Karpas-422 (cell line): ENCODE data around the gene PAQR8. TPM values are rescaled to one million over a fixed set of nuclear protein-coding genes. Genes with fewer than 3 reads are reported as not detected.
"Not testable (repeated sequence)": the region's sequence is repeated elsewhere in the genome, so short reads cannot be mapped to it uniquely, and the experiment has no call there.

Source experiments
- DNase-seq: peaks from one replicate; pipeline ENCODE4 v3.0.0-alpha.2; 2015
- H2AFZ ChIP-seq: fragments of 200-600 bp; sonication (generic); 2 replicates; pipeline ENCODE4 v1.6.1; 2014; ENCODE audit warnings: antibody characterized with exemption, low read length, mixed read lengths
- H3K27ac ChIP-seq: fragments of 200-600 bp; sonication (generic); 2 replicates; pipeline ENCODE4 v1.5.1; 2014; ENCODE audit warnings: mild to moderate bottlenecking, low read length, moderate library complexity
- H3K27me3 ChIP-seq: fragments of 200-600 bp; sonication (generic); 2 replicates; pipeline ENCODE4 v1.6.1; 2014; ENCODE audit warnings: low read length, mixed read lengths
- H3K36me3 ChIP-seq: fragments of 200-600 bp; sonication (generic); 2 replicates; pipeline ENCODE4 v1.6.1; 2014; ENCODE audit warnings: low read length, mixed read lengths; ENCODE audit not compliant: insufficient read depth
- H3K4me1 ChIP-seq: fragments of 200-600 bp; sonication (generic); 2 replicates; pipeline ENCODE4 v1.6.1; 2014; ENCODE audit warnings: mild to moderate bottlenecking, low read length, mixed read lengths
- H3K4me2 ChIP-seq: fragments of 200-600 bp; sonication (generic); 2 replicates; pipeline ENCODE4 v1.6.1; 2014; ENCODE audit warnings: low read length, low read depth, mild to moderate bottlenecking; ENCODE audit not compliant: poor library complexity, severe bottlenecking
- H3K4me3 ChIP-seq: fragments of 200-600 bp; sonication (generic); 2 replicates; pipeline ENCODE4 v1.5.1; 2014; ENCODE audit warnings: mild to moderate bottlenecking, antibody characterized with exemption, low read length, mixed read lengths
- H3K79me2 ChIP-seq: fragments of 200-600 bp; sonication (generic); 2 replicates; pipeline ENCODE4 v1.6.1; 2014; ENCODE audit warnings: mild to moderate bottlenecking, low read length, mixed read lengths
- H3K9ac ChIP-seq: fragments of 200-600 bp; sonication (generic); 2 replicates; pipeline ENCODE4 v1.6.0; 2014; ENCODE audit warnings: low read length
- H3K9me2 ChIP-seq: fragments of 200-600 bp; sonication (generic), shearing (Covaris generic); replicated peaks from 2 replicates; pipeline ENCODE4 v1.6.0; 2014; ENCODE audit warnings: mild to moderate bottlenecking, low read length, moderate library complexity; ENCODE audit not compliant: insufficient read depth
- H3K9me3 ChIP-seq: fragments of 300-700, 200-600 bp; sonication (generic); 2 replicates; pipeline ENCODE4 v1.6.1; 2014; ENCODE audit warnings: low read length, mixed read lengths
- H4K20me1 ChIP-seq: fragments of 200-600 bp; sonication (generic); 2 replicates; pipeline ENCODE4 v1.6.1; 2014; ENCODE audit warnings: mild to moderate bottlenecking, antibody characterized with exemption, low read length, low read depth; ENCODE audit not compliant: insufficient read depth
- total RNA-seq: library from RNA; depleted of rRNA; stranded (reverse); fragments of >200 nt; shearing (Covaris generic); gene quantifications from 2 replicates; pipeline ENCODE4 v1.2.3, GENCODE V29; 2014; ENCODE audit warnings: low replicate concordance

Gene PAQR8
- total RNA-seq, 1 experiment from 2014 or later, result 1.2 TPM

GRCh38 chr6:52375780-52376556 is 14.0 kb downstream of the PAQR8 start:
- Histone ChIP-seq H3K9me2 (no peaks in the 10 kb centered on the region), H3K4me3 (no peak overlapping the region), H3K27me3 (no peaks in the 10 kb centered on the region), H3K36me3 (no peaks in the 10 kb centered on the region), H4K20me1 (no peaks in the 10 kb centered on the region), H2AFZ (no peak overlapping the region), H3K4me1 (no peaks in the 10 kb centered on the region), H3K4me2 (no peak overlapping the region), H3K27ac (no peak overlapping the region), H3K9ac (no peak overlapping the region), H3K9me3 (no peaks in the 10 kb centered on the region), H3K79me2 (no peaks in the 10 kb centered on the region)
- DNase-seq, result no peak

GRCh38 chr6:52376763-52377162 is 14.8 kb downstream of the PAQR8 start:
- Histone ChIP-seq H3K9me3 (no peaks in the 10 kb centered on the region), H3K79me2 (no peaks in the 10 kb centered on the region), H3K9me2 (no peaks in the 10 kb centered on the region), H3K36me3 (no peaks in the 10 kb centered on the region), H3K27ac (no peak overlapping the region), H3K4me3 (no peak overlapping the region), H3K9ac (no peak overlapping the region), H2AFZ (no peak overlapping the region), H3K4me1 (no peaks in the 10 kb centered on the region), H4K20me1 (no peaks in the 10 kb centered on the region), H3K4me2 (no peak overlapping the region), H3K27me3 (no peaks in the 10 kb centered on the region)
- DNase-seq, result no peak

DNA sequence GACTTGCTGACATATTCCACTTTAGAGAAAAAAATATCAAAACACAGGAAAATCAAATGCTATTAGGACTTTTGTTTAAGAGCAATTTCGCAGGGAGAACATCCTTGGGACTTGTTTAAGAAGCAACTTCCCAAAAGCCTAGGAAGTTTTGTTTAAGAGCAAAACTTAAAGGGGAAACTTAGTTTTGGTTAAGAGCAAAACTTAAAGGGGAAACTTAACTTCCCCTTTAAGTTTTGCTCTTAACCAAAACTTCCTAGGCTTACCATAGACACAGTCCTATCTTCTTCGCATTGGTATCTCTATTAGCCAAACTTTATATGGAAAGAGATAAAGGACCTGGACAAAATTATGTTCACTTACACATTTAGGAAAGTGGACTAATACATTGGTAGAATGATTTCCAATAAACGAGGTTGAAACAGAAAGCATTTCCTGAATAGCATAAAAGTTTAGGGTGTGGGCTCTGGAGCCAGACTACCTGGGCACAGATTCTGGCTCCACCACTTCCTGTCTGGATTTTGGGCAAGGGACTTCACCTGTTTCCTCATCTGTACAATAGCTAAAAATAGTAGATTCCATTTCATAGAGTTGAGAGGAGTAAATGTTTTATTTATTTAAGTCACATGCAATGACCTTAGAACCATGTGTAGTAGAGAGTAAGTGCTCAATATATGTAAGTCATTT is 15.7 kb downstream of the PAQR8 start:
- no peaks in the 10 kb centered on the region for H3K9me3 ChIP-seq
- no peak overlapping the region for H3K9ac ChIP-seq
- H3K9me2 ChIP-seq, result no peaks in the 10 kb centered on the region
- H3K4me3 ChIP-seq, result no peak overlapping the region
- H4K20me1 ChIP-seq, result no peaks in the 10 kb centered on the region
- H2AFZ ChIP-seq, result no peak overlapping the region
- H3K4me1 ChIP-seq, result no peaks in the 10 kb centered on the region
- H3K36me3 ChIP-seq, result no peaks in the 10 kb centered on the region
- H3K27me3 ChIP-seq, result no peaks in the 10 kb centered on the region
- no peak overlapping the region for H3K27ac ChIP-seq
- no peak for DNase-seq
- no peak overlapping the region for H3K4me2 ChIP-seq
- H3K79me2 ChIP-seq, result no peaks in the 10 kb centered on the region

GRCh38 chr6:52381249-52381648 is 19.3 kb downstream of the PAQR8 start:
- no peaks in the 10 kb centered on the region for H4K20me1 ChIP-seq
- H3K27me3 ChIP-seq, result no peaks in the 10 kb centered on the region
- no peaks in the 10 kb centered on the region for H3K4me1 ChIP-seq
- no peaks in the 10 kb centered on the region for H3K9me2 ChIP-seq
- H3K27ac ChIP-seq, result no peak overlapping the region
- no peaks in the 10 kb centered on the region for H3K36me3 ChIP-seq
- H3K9me3 ChIP-seq, result no peaks in the 10 kb centered on the region
- no peaks in the 10 kb centered on the region for H3K79me2 ChIP-seq
- no peak overlapping the region for H3K9ac ChIP-seq
- DNase-seq, result no peak
- no peak overlapping the region for H3K4me3 ChIP-seq
- no peak overlapping the region for H3K4me2 ChIP-seq
- H2AFZ ChIP-seq, result no peak overlapping the region

DNA sequence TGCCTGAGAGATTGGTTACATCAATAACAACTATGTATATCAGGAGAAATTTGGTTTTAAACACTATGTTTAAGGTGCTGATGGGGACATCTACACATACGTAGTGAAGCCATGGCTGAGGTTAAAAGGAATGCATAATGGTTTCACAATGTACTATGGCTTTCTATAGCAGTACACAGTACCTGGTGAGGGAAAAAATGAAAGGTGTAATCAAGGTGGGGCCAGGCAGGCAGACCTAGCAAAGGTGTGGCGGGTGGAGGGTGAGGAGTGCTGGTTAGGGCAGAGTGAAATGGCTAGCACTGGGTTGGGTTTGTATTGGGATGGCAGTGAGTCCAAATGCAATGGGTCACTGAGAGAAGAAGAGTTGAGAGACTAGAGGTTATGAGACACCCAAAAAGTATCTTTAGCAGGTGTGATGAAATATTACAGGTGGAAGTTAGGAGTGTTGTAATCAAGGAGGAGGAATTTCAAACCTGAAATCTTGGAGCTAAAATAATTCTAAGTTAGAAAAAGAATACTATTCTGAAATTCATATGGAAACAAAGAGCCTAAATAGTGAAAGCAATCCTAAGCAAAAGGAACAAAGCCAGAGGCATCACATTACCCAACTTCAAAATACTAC is 22.3 kb downstream of the PAQR8 start:
- no peak overlapping the region for H3K9ac ChIP-seq
- no peaks in the 10 kb centered on the region for H3K79me2 ChIP-seq
- no peaks in the 10 kb centered on the region for H3K9me3 ChIP-seq
- no peaks in the 10 kb centered on the region for H3K4me1 ChIP-seq
- no peaks in the 10 kb centered on the region for H3K9me2 ChIP-seq
- H3K27ac ChIP-seq, result no peak overlapping the region
- no peak for DNase-seq
- no peak overlapping the region for H3K4me3 ChIP-seq
- no peak overlapping the region for H2AFZ ChIP-seq
- no peaks in the 10 kb centered on the region for H3K27me3 ChIP-seq
- H3K4me2 ChIP-seq, result no peak overlapping the region
- no peaks in the 10 kb centered on the region for H3K36me3 ChIP-seq
- H4K20me1 ChIP-seq, result no peaks in the 10 kb centered on the region

GRCh38 chr6:52385074-52385473 is 23.1 kb downstream of the PAQR8 start:
- Histone ChIP-seq H3K27me3 (no peaks in the 10 kb centered on the region), H3K79me2 (no peaks in the 10 kb centered on the region), H3K27ac (no peak overlapping the region), H3K9me3 (no peaks in the 10 kb centered on the region), H3K4me1 (no peaks in the 10 kb centered on the region), H3K36me3 (no peaks in the 10 kb centered on the region), H4K20me1 (no peaks in the 10 kb centered on the region), H2AFZ (no peak overlapping the region), H3K4me3 (no peak overlapping the region), H3K9me2 (no peaks in the 10 kb centered on the region), H3K9ac (no peak overlapping the region), H3K4me2 (no peak overlapping the region)
- no peak for DNase-seq

DNA sequence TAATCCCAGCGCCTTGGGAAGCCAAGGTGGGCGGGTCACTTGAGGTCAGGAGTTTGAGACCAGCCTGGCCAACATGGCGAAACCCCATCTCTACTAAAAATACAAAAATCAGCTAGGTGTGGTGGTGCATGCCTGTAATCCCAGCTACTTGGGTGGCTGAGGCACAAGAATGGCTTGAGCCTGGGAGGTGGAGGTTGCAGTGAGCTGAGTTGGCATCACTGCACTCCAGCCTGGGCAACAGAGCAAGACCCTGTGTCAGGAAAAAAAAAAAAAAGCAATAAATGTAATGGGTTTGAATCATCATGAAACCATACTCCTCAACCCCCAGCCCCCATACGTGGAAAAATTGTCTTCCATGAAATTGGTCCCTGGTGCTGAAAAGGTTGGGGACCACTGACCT is 26.2 kb downstream of the PAQR8 start:
- H3K27ac ChIP-seq, H3K9ac ChIP-seq, H3K4me3 ChIP-seq, H3K4me1 ChIP-seq, H3K36me3 ChIP-seq, DNase-seq, H3K9me3 ChIP-seq, H3K9me2 ChIP-seq, H4K20me1 ChIP-seq, H2AFZ ChIP-seq, H3K79me2 ChIP-seq, H3K27me3 ChIP-seq, H3K4me2 ChIP-seq: not testable (repeated sequence)

- no peaks in the 10 kb centered on the region for H3K27me3 ChIP-seq
- H3K27ac ChIP-seq, result no peak overlapping the region
- no peaks in the 10 kb centered on the region for H3K9me2 ChIP-seq
- H3K9me3 ChIP-seq, result no peaks in the 10 kb centered on the region
- H3K4me2 ChIP-seq, result no peak overlapping the region
- no peaks in the 10 kb centered on the region for H3K4me1 ChIP-seq
- no peaks in the 10 kb centered on the region for H3K36me3 ChIP-seq
- H3K4me3 ChIP-seq, result no peak overlapping the region
- no peaks in the 10 kb centered on the region for H3K79me2 ChIP-seq
- no peak overlapping the region for H2AFZ ChIP-seq
- DNase-seq, result no peak
- no peak overlapping the region for H3K9ac ChIP-seq
- no peaks in the 10 kb centered on the region for H4K20me1 ChIP-seq
These were observed 26.8 kb downstream of the PAQR8 start for GRCh38 chr6:52388790-52389189.
